HEK293 (cell line): ENCODE results near the gene LAMA2.

Experiments used
- CTCF ChIP-seq: fragments of 450-650 bp; formaldehyde crosslinking; IDR thresholded peaks from 2 replicates; pipeline ENCODE4 v1.5.1; 2016; ENCODE audit warnings: missing biosample characterization, missing genetic modification characterization
- PBX3 ChIP-seq: sonication (generic); formaldehyde crosslinking; IDR thresholded peaks from 2 replicates; pipeline ENCODE4 v1.8.1; 2022; ENCODE audit warnings: mild to moderate bottlenecking, moderate library complexity, missing genetic modification reagents
- SCRT2 ChIP-seq: fragments of 450-650 bp; formaldehyde crosslinking; IDR thresholded peaks from 2 replicates; pipeline ENCODE4 v1.5.1; 2016; ENCODE audit warnings: missing biosample characterization, missing genetic modification characterization
- YY1 ChIP-seq: fragments of 450-650 bp; formaldehyde crosslinking; IDR thresholded peaks from 2 replicates; pipeline ENCODE4 v1.5.1; 2018; ENCODE audit warnings: missing biosample characterization, missing genetic modification characterization
- ZNF280D ChIP-seq: fragments of 450-650 bp; formaldehyde crosslinking; IDR thresholded peaks from 2 replicates; pipeline ENCODE4 v1.5.1; 2016; ENCODE audit warnings: missing biosample characterization, missing genetic modification characterization
- ZNF292 ChIP-seq: fragments of 450-650 bp; formaldehyde crosslinking; IDR thresholded peaks from 2 replicates; pipeline ENCODE4 v1.5.1; 2016; ENCODE audit warnings: low read depth, missing biosample characterization, missing genetic modification characterization, borderline replicate concordance
- ZNF518A ChIP-seq: fragments of 450-650 bp; formaldehyde crosslinking; conservative IDR thresholded peaks from 2 replicates; pipeline ENCODE4 v1.5.1; 2016; ENCODE audit warnings: low read depth, missing biosample characterization, missing genetic modification characterization
- ZNF654 ChIP-seq: fragments of 450-650 bp; formaldehyde crosslinking; IDR thresholded peaks from 2 replicates; pipeline ENCODE4 v1.5.1; 2016; ENCODE audit warnings: low read depth, missing biosample characterization, missing genetic modification characterization
- ZSCAN5A ChIP-seq: fragments of 450-650 bp; formaldehyde crosslinking; IDR thresholded peaks from 2 replicates; pipeline ENCODE4 v1.5.1; 2016; ENCODE audit warnings: missing biosample characterization, missing genetic modification characterization

GRCh38 chr6:129513471-129513870 is 630.5 kb downstream of the LAMA2 start:
- TF ChIP-seq ZNF292 (tag by site-specific recombination) (no peak), ZSCAN5A (tag by site-specific recombination) (no peak), YY1 (tag by site-specific recombination) (no peak), CTCF (no peak), ZNF280D (tag by site-specific recombination) (no peak), ZNF654 (no peak), SCRT2 (tag by site-specific recombination) (no peak), PBX3 (CRISPR knock-in tag) (no peak), ZNF518A (no peak)
